Measurements from ENCODE around the gene FBXO33. TPM values are rescaled to one million over a fixed set of nuclear protein-coding genes. Genes with fewer than 3 reads are reported as not detected.

The FBXO33 gene
- total and polyA plus RNA-seq, 2 donors (not counting 1 experiment from before 2014, with no cell fraction given), result 17.3 to 19.3 TPM

DNA sequence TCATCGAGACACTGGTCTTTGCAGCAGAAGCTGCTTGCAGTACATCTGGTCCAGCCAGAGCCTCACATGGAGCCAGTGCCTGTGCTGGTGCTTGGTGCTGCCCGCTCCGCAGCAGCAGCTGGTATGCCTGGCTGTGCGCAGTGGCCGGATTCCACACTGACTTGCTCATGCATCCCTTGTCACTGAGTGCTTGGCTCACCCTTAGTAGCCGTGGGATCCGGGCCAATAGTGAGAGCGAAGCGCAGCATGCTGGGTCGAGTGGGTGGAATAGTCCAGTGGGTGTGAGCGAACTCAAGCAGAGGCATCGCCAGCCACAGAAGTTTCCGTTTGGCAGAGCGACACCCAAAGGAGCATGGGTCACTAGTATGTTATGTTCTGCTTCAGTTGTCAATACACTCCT is 10.1 kb upstream of the FBXO33 start:
- no peaks in the 10 kb centered on the region for H3K27me3 ChIP-seq (replicated peaks in 1 of 4; ENCODE audit: control extremely low read depth in 1 of 4, control insufficient read depth in 3 of 4, insufficient read depth in 4 of 4, low read length in 3 of 4)
- Mint-ChIP-seq H3K9me3 (ENCODE audit: insufficient read depth) (no peaks in the 10 kb centered on the region), H3K27ac (no peak overlapping the region), H3K4me3 (no peak overlapping the region), H3K4me1 (peaks cover 2% of the 10 kb centered on the region), H3K27me3 (no peaks in the 10 kb centered on the region)
- DNase-seq, result no peak
- peaks cover 0 to 17% (median 2%) of the 10 kb centered on the region in 3 donors for H3K9me3 ChIP-seq (ENCODE audit: control extremely low read depth in 1 of 3, control insufficient read depth in 2 of 3, insufficient read depth in 1 of 3, low read length in 2 of 3)
- H3K27ac ChIP-seq (ENCODE audit: low read length in 2 of 2), result no peak overlapping the region
- H4K20me1 ChIP-seq (ENCODE audit: control insufficient read depth, insufficient read depth, low read length, poor library complexity, severe bottlenecking), result no peaks in the 10 kb centered on the region
- ChIA-PET CTCF (no interaction called here), POLR2A (no interaction called here)
- no peak overlapping the region for H3K4me3 ChIP-seq (ENCODE audit: control extremely low read depth in 1 of 5, extremely low read depth in 1 of 5, insufficient read depth in 1 of 5, low read depth in 2 of 5, low read length in 4 of 5)
- H3K4me1 ChIP-seq (ENCODE audit: control insufficient read depth in 2 of 2, insufficient read depth in 2 of 2, low read length in 2 of 2), result no peaks in the 10 kb centered on the region
- TF ChIP-seq, protein P1, sequence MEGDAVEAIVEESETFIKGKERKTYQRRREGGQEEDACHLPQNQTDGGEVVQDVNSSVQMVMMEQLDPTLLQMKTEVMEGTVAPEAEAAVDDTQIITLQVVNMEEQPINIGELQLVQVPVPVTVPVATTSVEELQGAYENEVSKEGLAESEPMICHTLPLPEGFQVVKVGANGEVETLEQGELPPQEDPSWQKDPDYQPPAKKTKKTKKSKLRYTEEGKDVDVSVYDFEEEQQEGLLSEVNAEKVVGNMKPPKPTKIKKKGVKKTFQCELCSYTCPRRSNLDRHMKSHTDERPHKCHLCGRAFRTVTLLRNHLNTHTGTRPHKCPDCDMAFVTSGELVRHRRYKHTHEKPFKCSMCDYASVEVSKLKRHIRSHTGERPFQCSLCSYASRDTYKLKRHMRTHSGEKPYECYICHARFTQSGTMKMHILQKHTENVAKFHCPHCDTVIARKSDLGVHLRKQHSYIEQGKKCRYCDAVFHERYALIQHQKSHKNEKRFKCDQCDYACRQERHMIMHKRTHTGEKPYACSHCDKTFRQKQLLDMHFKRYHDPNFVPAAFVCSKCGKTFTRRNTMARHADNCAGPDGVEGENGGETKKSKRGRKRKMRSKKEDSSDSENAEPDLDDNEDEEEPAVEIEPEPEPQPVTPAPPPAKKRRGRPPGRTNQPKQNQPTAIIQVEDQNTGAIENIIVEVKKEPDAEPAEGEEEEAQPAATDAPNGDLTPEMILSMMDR (IDR thresholded peaks at IDR 0.05), result no peak
- no peak for TF ChIP-seq EZH2 (IDR thresholded peaks at IDR 0.05; ENCODE audit: borderline replicate concordance, insufficient read depth, low read depth, low read length, poor library complexity, severe bottlenecking)
- H2AFZ ChIP-seq (ENCODE audit: insufficient read depth, low read depth, low read length, poor library complexity, severe bottlenecking), result no peak overlapping the region
- intact Hi-C loops (cut with micrococcal nuclease), result no loop called here
- no peaks in the 10 kb centered on the region for H3K36me3 ChIP-seq (replicated peaks in 1 of 2; ENCODE audit: control extremely low read depth in 1 of 2, control insufficient read depth in 1 of 2, extremely low read depth in 1 of 2, insufficient read depth in 2 of 2, low read length in 1 of 2)
- H3K79me2 ChIP-seq (ENCODE audit: control insufficient read depth, insufficient read depth, low read length), result no peaks in the 10 kb centered on the region
- no peak overlapping the region for H3K4me2 ChIP-seq (replicated peaks; ENCODE audit: low read depth, low read length, poor library complexity, severe bottlenecking)
- WGBS (ENCODE audit: insufficient coverage), result 94% methylated on average over 14 of the region's 14 CpGs
- no peak overlapping the region for H3K9ac ChIP-seq (ENCODE audit: low read length)
- no peak for ATAC-seq (ENCODE audit: low read depth)

DNA sequence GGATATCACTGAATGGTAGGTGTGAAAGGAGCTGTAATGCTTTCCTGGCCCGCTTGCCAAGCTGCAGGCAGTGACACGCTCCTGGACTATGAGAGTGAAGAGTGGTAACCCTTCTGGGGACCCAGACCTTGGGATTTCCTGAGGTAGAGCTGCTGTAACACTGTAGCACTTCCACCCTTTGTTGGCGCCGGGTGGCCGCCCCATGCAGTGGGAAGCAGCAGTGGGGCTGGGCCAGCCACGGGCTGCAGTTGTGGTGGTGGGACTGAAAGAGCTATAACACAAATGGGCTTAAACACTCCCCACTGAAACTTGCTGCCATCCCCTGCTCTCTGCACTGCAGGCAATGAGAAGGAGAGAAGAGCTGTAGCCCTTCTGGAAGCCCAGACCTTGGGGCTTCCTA is 9.6 kb upstream of the FBXO33 start:
- WGBS (ENCODE audit: insufficient coverage), result 100% methylated on average over 4 of the region's 6 CpGs
- H3K9me3 ChIP-seq (ENCODE audit: control extremely low read depth in 1 of 3, control insufficient read depth in 2 of 3, insufficient read depth in 1 of 3, low read length in 2 of 3), result peaks cover 0 to 17% (median 2%) of the 10 kb centered on the region in 3 donors
- ATAC-seq (ENCODE audit: low read depth) (no peak), DNase-seq (no peak)
- no peaks in the 10 kb centered on the region for H3K4me1 ChIP-seq (ENCODE audit: control insufficient read depth in 2 of 2, insufficient read depth in 2 of 2, low read length in 2 of 2)
- no peaks in the 10 kb centered on the region for H3K36me3 ChIP-seq (replicated peaks in 1 of 2; ENCODE audit: control extremely low read depth in 1 of 2, control insufficient read depth in 1 of 2, extremely low read depth in 1 of 2, insufficient read depth in 2 of 2, low read length in 1 of 2)
- no peak overlapping the region for H3K27ac ChIP-seq (ENCODE audit: low read length in 2 of 2)
- no peak overlapping the region for H3K4me2 ChIP-seq (replicated peaks; ENCODE audit: low read depth, low read length, poor library complexity, severe bottlenecking)
- no peak overlapping the region for H2AFZ ChIP-seq (ENCODE audit: insufficient read depth, low read depth, low read length, poor library complexity, severe bottlenecking)
- no peaks in the 10 kb centered on the region for H3K27me3 Mint-ChIP-seq
- H3K27me3 ChIP-seq (replicated peaks in 1 of 4; ENCODE audit: control extremely low read depth in 1 of 4, control insufficient read depth in 3 of 4, insufficient read depth in 4 of 4, low read length in 3 of 4), result no peaks in the 10 kb centered on the region
- ChIA-PET POLR2A (no interaction called here), CTCF (no interaction called here)
- H3K9ac ChIP-seq (ENCODE audit: low read length), result no peak overlapping the region
- no peak overlapping the region for H3K27ac Mint-ChIP-seq
- H3K9me3 Mint-ChIP-seq (ENCODE audit: insufficient read depth), result no peaks in the 10 kb centered on the region
- TF ChIP-seq EZH2 (IDR thresholded peaks at IDR 0.05; ENCODE audit: borderline replicate concordance, insufficient read depth, low read depth, low read length, poor library complexity, severe bottlenecking), result no peak
- TF ChIP-seq, protein P1 (IDR thresholded peaks at IDR 0.05), result no peak
- H3K79me2 ChIP-seq (ENCODE audit: control insufficient read depth, insufficient read depth, low read length), result no peaks in the 10 kb centered on the region
- no peak overlapping the region for H3K4me3 ChIP-seq (ENCODE audit: control extremely low read depth in 1 of 5, extremely low read depth in 1 of 5, insufficient read depth in 1 of 5, low read depth in 2 of 5, low read length in 4 of 5)
- no peaks in the 10 kb centered on the region for H4K20me1 ChIP-seq (ENCODE audit: control insufficient read depth, insufficient read depth, low read length, poor library complexity, severe bottlenecking)
- no peak overlapping the region for H3K4me3 Mint-ChIP-seq
- H3K4me1 Mint-ChIP-seq, result peaks cover 2% of the 10 kb centered on the region
- intact Hi-C loops (cut with micrococcal nuclease), result no loop called here

All from B cell (primary cell).